ENCODE data around the gene ZCCHC7. TPM values are rescaled to one million over a fixed set of nuclear protein-coding genes. Genes with fewer than 3 reads are reported as not detected.

ZCCHC7 gene
- total and polyA plus RNA-seq, 4 donors, result 3.3 to 9.7 (median 7.6) TPM

- Histone ChIP-seq H3K36me3 (ENCODE audit: control insufficient read depth in 4 of 4, insufficient read depth in 3 of 4, low read depth in 1 of 4, low read length in 3 of 4) (no peaks in the 10 kb centered on the region), H3K9ac (ENCODE audit: low read depth in 1 of 2, low read length in 2 of 2) (no peak overlapping the region), H3K27ac (ENCODE audit: low read depth in 1 of 2, low read length in 2 of 2) (no peak overlapping the region), H3K4me1 (ENCODE audit: control insufficient read depth in 4 of 4, insufficient read depth in 4 of 4, low read length in 3 of 4) (no peaks in the 10 kb centered on the region), H3K4me3 (ENCODE audit: low read depth in 1 of 3, low read length in 3 of 3) (no peak overlapping the region), H3K9me3 (ENCODE audit: control insufficient read depth in 4 of 4, low read length in 3 of 4) (no peaks in the 10 kb centered on the region), H3K27me3 (ENCODE audit: control insufficient read depth in 4 of 4, insufficient read depth in 4 of 4, low read length in 3 of 4) (no peaks in the 10 kb centered on the region)
- DNase-seq (ENCODE audit: low spot score), result no peak
- 98% methylated on average over 2 of the region's 2 CpGs for WGBS
- TF ChIP-seq HNF4G (IDR thresholded peaks at IDR 0.05) (no peak), FOXA2 (IDR thresholded peaks at IDR 0.05) (no peak), SP1 (IDR thresholded peaks at IDR 0.05) (no peak)
- TF ChIP-seq, protein P1, sequence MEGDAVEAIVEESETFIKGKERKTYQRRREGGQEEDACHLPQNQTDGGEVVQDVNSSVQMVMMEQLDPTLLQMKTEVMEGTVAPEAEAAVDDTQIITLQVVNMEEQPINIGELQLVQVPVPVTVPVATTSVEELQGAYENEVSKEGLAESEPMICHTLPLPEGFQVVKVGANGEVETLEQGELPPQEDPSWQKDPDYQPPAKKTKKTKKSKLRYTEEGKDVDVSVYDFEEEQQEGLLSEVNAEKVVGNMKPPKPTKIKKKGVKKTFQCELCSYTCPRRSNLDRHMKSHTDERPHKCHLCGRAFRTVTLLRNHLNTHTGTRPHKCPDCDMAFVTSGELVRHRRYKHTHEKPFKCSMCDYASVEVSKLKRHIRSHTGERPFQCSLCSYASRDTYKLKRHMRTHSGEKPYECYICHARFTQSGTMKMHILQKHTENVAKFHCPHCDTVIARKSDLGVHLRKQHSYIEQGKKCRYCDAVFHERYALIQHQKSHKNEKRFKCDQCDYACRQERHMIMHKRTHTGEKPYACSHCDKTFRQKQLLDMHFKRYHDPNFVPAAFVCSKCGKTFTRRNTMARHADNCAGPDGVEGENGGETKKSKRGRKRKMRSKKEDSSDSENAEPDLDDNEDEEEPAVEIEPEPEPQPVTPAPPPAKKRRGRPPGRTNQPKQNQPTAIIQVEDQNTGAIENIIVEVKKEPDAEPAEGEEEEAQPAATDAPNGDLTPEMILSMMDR (IDR thresholded peaks at IDR 0.05; ENCODE audit: low read depth, low read length, missing input control), result no peak
These were observed 222.1 kb downstream of the ZCCHC7 start for GRCh38 chr9:37342493-37342892.

DNA sequence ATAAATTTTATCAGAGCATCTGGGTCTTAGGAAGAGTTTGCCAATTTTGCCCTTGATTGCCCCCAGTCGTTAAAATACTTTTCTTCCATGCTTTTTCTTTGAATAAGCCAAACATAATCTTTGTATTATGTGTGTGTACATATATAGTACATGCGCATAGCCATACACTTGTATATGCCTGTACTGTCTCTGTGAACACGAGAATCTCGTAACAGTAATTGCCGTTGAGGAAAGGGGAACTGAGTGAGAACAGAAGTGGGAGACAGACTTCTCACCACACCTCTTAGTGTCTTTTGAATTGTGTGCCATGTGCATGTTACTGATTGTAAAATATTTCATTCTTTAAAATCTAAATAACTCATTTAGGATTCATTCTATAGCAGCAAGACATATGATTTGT, 222.5 kb downstream of the ZCCHC7 start:
- Histone ChIP-seq H3K9me3 (ENCODE audit: control insufficient read depth in 4 of 4, low read length in 3 of 4) (no peaks in the 10 kb centered on the region), H3K9ac (ENCODE audit: low read depth in 1 of 2, low read length in 2 of 2) (no peak overlapping the region), H3K36me3 (ENCODE audit: control insufficient read depth in 4 of 4, insufficient read depth in 3 of 4, low read depth in 1 of 4, low read length in 3 of 4) (no peaks in the 10 kb centered on the region), H3K27ac (ENCODE audit: low read depth in 1 of 2, low read length in 2 of 2) (no peak overlapping the region), H3K4me3 (ENCODE audit: low read depth in 1 of 3, low read length in 3 of 3) (no peak overlapping the region), H3K27me3 (ENCODE audit: control insufficient read depth in 4 of 4, insufficient read depth in 4 of 4, low read length in 3 of 4) (no peaks in the 10 kb centered on the region), H3K4me1 (ENCODE audit: control insufficient read depth in 4 of 4, insufficient read depth in 4 of 4, low read length in 3 of 4) (no peaks in the 10 kb centered on the region)
- TF ChIP-seq JUND (IDR thresholded peaks at IDR 0.05), result no peak
- TF ChIP-seq HNF4A (conservative IDR thresholded peaks at IDR 0.05), result no peak
- TF ChIP-seq SP1 (IDR thresholded peaks at IDR 0.05), result no peak
- no peak for TF ChIP-seq FOXA2 (IDR thresholded peaks at IDR 0.05)
- TF ChIP-seq, protein P2, sequence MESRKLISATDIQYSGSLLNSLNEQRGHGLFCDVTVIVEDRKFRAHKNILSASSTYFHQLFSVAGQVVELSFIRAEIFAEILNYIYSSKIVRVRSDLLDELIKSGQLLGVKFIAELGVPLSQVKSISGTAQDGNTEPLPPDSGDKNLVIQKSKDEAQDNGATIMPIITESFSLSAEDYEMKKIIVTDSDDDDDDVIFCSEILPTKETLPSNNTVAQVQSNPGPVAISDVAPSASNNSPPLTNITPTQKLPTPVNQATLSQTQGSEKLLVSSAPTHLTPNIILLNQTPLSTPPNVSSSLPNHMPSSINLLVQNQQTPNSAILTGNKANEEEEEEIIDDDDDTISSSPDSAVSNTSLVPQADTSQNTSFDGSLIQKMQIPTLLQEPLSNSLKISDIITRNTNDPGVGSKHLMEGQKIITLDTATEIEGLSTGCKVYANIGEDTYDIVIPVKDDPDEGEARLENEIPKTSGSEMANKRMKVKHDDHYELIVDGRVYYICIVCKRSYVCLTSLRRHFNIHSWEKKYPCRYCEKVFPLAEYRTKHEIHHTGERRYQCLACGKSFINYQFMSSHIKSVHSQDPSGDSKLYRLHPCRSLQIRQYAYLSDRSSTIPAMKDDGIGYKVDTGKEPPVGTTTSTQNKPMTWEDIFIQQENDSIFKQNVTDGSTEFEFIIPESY (IDR thresholded peaks at IDR 0.05), result no peak
- 88% methylated on average over 5 of the region's 5 CpGs for WGBS
- DNase-seq (ENCODE audit: low spot score), result no peak

- DNase-seq (ENCODE audit: low spot score), result no peak
- no peaks in the 10 kb centered on the region for H3K36me3 ChIP-seq (ENCODE audit: control insufficient read depth in 4 of 4, insufficient read depth in 3 of 4, low read depth in 1 of 4, low read length in 3 of 4)
- H3K4me3 ChIP-seq (ENCODE audit: low read depth in 1 of 3, low read length in 3 of 3), result no peak overlapping the region
- whole genome bisulfite sequencing, result 97% methylated on average over 1 of the region's 1 CpG
- H3K27me3 ChIP-seq (ENCODE audit: control insufficient read depth in 4 of 4, insufficient read depth in 4 of 4, low read length in 3 of 4), result no peaks in the 10 kb centered on the region
- no peak overlapping the region for H3K9ac ChIP-seq (ENCODE audit: low read depth in 1 of 2, low read length in 2 of 2)
- H3K9me3 ChIP-seq (ENCODE audit: control insufficient read depth in 4 of 4, low read length in 3 of 4), result no peaks in the 10 kb centered on the region
- no peaks in the 10 kb centered on the region for H3K4me1 ChIP-seq (ENCODE audit: control insufficient read depth in 4 of 4, insufficient read depth in 4 of 4, low read length in 3 of 4)
- H3K27ac ChIP-seq (ENCODE audit: low read depth in 1 of 2, low read length in 2 of 2), result no peak overlapping the region
- TF ChIP-seq YY1 (IDR thresholded peaks at IDR 0.05) (no peak), FOXA1 (IDR thresholded peaks at IDR 0.05) (no peak), HNF4A (conservative IDR thresholded peaks at IDR 0.05) (no peak), RXRA (IDR thresholded peaks at IDR 0.05) (no peak), JUND (IDR thresholded peaks at IDR 0.05) (no peak), REST (IDR thresholded peaks at IDR 0.05) (no peak), FOXA2 (IDR thresholded peaks at IDR 0.05) (no peak), TAF1 (conservative IDR thresholded peaks at IDR 0.05) (no peak), HNF4G (IDR thresholded peaks at IDR 0.05) (no peak), SP1 (IDR thresholded peaks at IDR 0.05) (no peak), MAX (IDR thresholded peaks at IDR 0.05) (no peak), EGR1 (IDR thresholded peaks at IDR 0.05; ENCODE audit: low read depth in 2 of 2) (no peak), RAD21 (IDR thresholded peaks at IDR 0.05) (no peak), NR2F2 (IDR thresholded peaks at IDR 0.05) (no peak)
- TF ChIP-seq, protein P3, sequence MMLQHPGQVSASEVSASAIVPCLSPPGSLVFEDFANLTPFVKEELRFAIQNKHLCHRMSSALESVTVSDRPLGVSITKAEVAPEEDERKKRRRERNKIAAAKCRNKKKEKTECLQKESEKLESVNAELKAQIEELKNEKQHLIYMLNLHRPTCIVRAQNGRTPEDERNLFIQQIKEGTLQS (IDR thresholded peaks at IDR 0.05), result no peak
- TF ChIP-seq, protein P1 (IDR thresholded peaks at IDR 0.05; ENCODE audit: low read depth, low read length, missing input control), result no peak
These were observed 223.3 kb downstream of the ZCCHC7 start for GRCh38 chr9:37343724-37344123.
